GM23338 (cell line): ENCODE measurements around the gene BIRC6.

Experiments used
- CREB1 ChIP-seq: fragments of 250-450 bp; sonication (Bioruptor Pico); IDR thresholded peaks from 2 replicates; pipeline ENCODE4 v1.5.0; 2020; ENCODE audit warnings: low read depth, mild to moderate bottlenecking, moderate library complexity
- CTCF ChIP-seq, 2 experiments: fragments of 200-600 bp in 1 of 2; sonication (generic) in 1 of 2; conservative IDR thresholded peaks; 2 replicates each; pipeline versions ENCODE4 v1.5.1 to v1.6.1; 2016 to 2017; ENCODE audit warnings: antibody characterized with exemption in 2 of 2, low read depth in 2 of 2, mild to moderate bottlenecking in 2 of 2, moderate library complexity in 1 of 2
- EZH2 ChIP-seq: fragments of 200-600 bp; sonication (generic); IDR thresholded peaks from one replicate; pipeline ENCODE4 v1.8.0; 2017; ENCODE audit warnings: antibody characterized with exemption, mild to moderate bottlenecking, low read depth; ENCODE audit not compliant: unreplicated experiment
- EZH2phosphoT487 ChIP-seq: fragments of 200-600 bp; sonication (generic); IDR thresholded peaks from one replicate; pipeline ENCODE4 v1.8.1; 2018; ENCODE audit warnings: antibody characterized with exemption; ENCODE audit not compliant: unreplicated experiment
- JUNB ChIP-seq: IDR thresholded peaks from one replicate; pipeline ENCODE4 v1.6.1; 2016; ENCODE audit warnings: antibody characterized with exemption; ENCODE audit not compliant: unreplicated experiment
- POLR2AphosphoS5 ChIP-seq: IDR thresholded peaks from 2 replicates; pipeline ENCODE4 v1.6.1; 2016; ENCODE audit warnings: antibody characterized with exemption, low read depth
- REST ChIP-seq: IDR thresholded peaks from one replicate; pipeline ENCODE4 v1.6.1; 2018; ENCODE audit warnings: antibody characterized with exemption; ENCODE audit not compliant: unreplicated experiment
- ZNF114 ChIP-seq: fragments of 250-450 bp; sonication (Bioruptor Pico); IDR thresholded peaks from 2 replicates; pipeline ENCODE4 v1.5.0; 2020; ENCODE audit warnings: mild to moderate bottlenecking, moderate library complexity
- TF ChIP-seq, protein P1 (sequence below): fragments of 250-450 bp; sonication (Bioruptor Pico); IDR thresholded peaks from 2 replicates; pipeline ENCODE4 v1.5.0; 2020; ENCODE audit warnings: mild to moderate bottlenecking, moderate library complexity
- TF ChIP-seq, protein P2 (sequence below): IDR thresholded peaks from 2 replicates; pipeline ENCODE4 v1.6.1; 2016; ENCODE audit warnings: antibody characterized with exemption

DNA sequence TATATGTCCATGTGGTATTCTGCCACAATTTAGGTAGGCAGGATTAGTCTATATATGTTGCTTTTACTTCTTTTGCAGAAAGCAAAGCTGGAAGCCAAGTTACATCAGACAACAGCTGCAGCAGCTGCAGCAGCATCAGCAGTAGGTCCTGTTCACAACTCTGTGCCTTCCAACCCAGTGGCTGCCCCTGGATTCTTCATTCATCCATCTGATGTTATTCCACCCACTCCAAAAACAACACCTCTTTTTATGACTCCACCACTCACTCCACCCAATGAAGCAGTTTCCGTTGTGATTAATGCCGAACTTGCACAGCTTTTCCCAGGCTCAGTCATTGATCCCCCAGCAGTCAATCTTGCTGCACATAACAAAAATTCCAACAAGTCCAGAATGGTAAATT is 107.6 kb downstream of the BIRC6 start:
- no peak for TF ChIP-seq POLR2AphosphoS5
- TF ChIP-seq CREB1 (CRISPR knock-in tag), result no peak
- no peak for TF ChIP-seq EZH2phosphoT487
- TF ChIP-seq, protein P1, sequence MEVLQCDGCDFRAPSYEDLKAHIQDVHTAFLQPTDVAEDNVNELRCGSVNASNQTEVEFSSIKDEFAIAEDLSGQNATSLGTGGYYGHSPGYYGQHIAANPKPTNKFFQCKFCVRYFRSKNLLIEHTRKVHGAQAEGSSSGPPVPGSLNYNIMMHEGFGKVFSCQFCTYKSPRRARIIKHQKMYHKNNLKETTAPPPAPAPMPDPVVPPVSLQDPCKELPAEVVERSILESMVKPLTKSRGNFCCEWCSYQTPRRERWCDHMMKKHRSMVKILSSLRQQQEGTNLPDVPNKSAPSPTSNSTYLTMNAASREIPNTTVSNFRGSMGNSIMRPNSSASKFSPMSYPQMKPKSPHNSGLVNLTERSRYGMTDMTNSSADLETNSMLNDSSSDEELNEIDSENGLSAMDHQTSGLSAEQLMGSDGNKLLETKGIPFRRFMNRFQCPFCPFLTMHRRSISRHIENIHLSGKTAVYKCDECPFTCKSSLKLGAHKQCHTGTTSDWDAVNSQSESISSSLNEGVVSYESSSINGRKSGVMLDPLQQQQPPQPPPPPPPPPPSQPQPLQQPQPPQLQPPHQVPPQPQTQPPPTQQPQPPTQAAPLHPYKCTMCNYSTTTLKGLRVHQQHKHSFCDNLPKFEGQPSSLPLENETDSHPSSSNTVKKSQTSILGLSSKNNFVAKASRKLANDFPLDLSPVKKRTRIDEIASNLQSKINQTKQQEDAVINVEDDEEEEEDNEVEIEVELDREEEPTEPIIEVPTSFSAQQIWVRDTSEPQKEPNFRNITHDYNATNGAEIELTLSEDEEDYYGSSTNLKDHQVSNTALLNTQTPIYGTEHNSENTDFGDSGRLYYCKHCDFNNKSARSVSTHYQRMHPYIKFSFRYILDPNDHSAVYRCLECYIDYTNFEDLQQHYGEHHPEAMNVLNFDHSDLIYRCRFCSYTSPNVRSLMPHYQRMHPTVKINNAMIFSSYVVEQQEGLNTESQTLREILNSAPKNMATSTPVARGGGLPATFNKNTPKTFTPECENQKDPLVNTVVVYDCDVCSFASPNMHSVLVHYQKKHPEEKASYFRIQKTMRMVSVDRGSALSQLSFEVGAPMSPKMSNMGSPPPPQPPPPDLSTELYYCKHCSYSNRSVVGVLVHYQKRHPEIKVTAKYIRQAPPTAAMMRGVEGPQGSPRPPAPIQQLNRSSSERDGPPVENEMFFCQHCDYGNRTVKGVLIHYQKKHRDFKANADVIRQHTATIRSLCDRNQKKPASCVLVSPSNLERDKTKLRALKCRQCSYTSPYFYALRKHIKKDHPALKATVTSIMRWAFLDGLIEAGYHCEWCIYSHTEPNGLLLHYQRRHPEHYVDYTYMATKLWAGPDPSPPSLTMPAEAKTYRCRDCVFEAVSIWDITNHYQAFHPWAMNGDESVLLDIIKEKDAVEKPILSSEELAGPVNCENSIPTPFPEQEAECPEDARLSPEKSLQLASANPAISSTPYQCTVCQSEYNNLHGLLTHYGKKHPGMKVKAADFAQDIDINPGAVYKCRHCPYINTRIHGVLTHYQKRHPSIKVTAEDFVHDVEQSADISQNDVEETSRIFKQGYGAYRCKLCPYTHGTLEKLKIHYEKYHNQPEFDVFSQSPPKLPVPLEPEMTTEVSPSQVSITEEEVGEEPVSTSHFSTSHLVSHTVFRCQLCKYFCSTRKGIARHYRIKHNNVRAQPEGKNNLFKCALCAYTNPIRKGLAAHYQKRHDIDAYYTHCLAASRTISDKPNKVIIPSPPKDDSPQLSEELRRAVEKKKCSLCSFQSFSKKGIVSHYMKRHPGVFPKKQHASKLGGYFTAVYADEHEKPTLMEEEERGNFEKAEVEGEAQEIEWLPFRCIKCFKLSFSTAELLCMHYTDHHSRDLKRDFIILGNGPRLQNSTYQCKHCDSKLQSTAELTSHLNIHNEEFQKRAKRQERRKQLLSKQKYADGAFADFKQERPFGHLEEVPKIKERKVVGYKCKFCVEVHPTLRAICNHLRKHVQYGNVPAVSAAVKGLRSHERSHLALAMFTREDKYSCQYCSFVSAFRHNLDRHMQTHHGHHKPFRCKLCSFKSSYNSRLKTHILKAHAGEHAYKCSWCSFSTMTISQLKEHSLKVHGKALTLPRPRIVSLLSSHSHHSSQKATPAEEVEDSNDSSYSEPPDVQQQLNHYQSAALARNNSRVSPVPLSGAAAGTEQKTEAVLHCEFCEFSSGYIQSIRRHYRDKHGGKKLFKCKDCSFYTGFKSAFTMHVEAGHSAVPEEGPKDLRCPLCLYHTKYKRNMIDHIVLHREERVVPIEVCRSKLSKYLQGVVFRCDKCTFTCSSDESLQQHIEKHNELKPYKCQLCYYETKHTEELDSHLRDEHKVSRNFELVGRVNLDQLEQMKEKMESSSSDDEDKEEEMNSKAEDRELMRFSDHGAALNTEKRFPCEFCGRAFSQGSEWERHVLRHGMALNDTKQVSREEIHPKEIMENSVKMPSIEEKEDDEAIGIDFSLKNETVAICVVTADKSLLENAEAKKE (CRISPR knock-in tag), result no peak
- TF ChIP-seq JUNB, result no peak
- no peak for TF ChIP-seq REST
- TF ChIP-seq CTCF (conservative IDR thresholded peaks at IDR 0.05; ENCODE audit: low read depth in 2 of 2), result no peak
- TF ChIP-seq ZNF114 (CRISPR knock-in tag), result no peak
- no peak for TF ChIP-seq EZH2
- TF ChIP-seq, protein P2, sequence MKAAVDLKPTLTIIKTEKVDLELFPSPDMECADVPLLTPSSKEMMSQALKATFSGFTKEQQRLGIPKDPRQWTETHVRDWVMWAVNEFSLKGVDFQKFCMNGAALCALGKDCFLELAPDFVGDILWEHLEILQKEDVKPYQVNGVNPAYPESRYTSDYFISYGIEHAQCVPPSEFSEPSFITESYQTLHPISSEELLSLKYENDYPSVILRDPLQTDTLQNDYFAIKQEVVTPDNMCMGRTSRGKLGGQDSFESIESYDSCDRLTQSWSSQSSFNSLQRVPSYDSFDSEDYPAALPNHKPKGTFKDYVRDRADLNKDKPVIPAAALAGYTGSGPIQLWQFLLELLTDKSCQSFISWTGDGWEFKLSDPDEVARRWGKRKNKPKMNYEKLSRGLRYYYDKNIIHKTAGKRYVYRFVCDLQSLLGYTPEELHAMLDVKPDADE, result no peak
